ENCODE results near the gene SRSF8. TPM values are rescaled to one million over a fixed set of nuclear protein-coding genes. Genes with fewer than 3 reads are reported as not detected.

SRSF8 gene
- total RNA-seq, 4 donors from 2014 or later, result 28.5 to 37.8 (median 33.3) TPM

- in situ Hi-C loops (cut with MboI; ENCODE audit: low pct_ligation_motif_present in 1 of 4, low pct_unique_long_range_greater_than_20kb in 1 of 4, low sequenced_read_pairs in 3 of 4), result loop anchor here in 2 of 4 donors (10.0 kb wide), 3 partner anchors 74 to 694 kb away; no protein-coding TSS in a partner anchor
- H3K27ac ChIP-seq, result no peak overlapping the region
- DNase-seq, result no peak
- H3K36me3 ChIP-seq, result no peaks in the 10 kb centered on the region
- intact Hi-C loops (cut with DNase I; ENCODE audit: low total_unique reads), result loop anchor here (10.0 kb wide), 1 partner anchor 694 kb away; no protein-coding TSS in a partner anchor
- TF ChIP-seq EP300 (IDR thresholded peaks at IDR 0.05; ENCODE audit: low read depth) (no peak), POLR2AphosphoS5 (IDR thresholded peaks at IDR 0.05) (no peak), POLR2A (IDR thresholded peaks at IDR 0.05) (no peak), CTCF (IDR thresholded peaks at IDR 0.05) (no peak)
- no peaks in the 10 kb centered on the region for H3K9me3 ChIP-seq
- H3K4me1 ChIP-seq, result peaks cover 10 to 27% (median 19%) of the 10 kb centered on the region in 4 donors
- H3K27me3 ChIP-seq, result no peaks in the 10 kb centered on the region
- 67 to 95% methylated on average over 1 of the region's 1 CpG for WGBS, 2 donors (ENCODE audit: low coverage in 1 of 2)
- no peak overlapping the region for H3K4me3 ChIP-seq
Observed at GRCh38 chr11:95070471-95070870, 3.8 kb downstream of the SRSF8 start.

- no peaks in the 10 kb centered on the region for H3K36me3 ChIP-seq
- no peak for TF ChIP-seq POLR2A (IDR thresholded peaks at IDR 0.05)
- TF ChIP-seq EP300 (IDR thresholded peaks at IDR 0.05; ENCODE audit: low read depth), result no peak
- TF ChIP-seq CTCF (IDR thresholded peaks at IDR 0.05), result no peak
- no peak overlapping the region for H3K4me3 ChIP-seq
- in situ Hi-C loops (cut with MboI; ENCODE audit: low pct_ligation_motif_present in 1 of 4, low pct_unique_long_range_greater_than_20kb in 1 of 4, low sequenced_read_pairs in 3 of 4) (loop anchor here in 2 of 4 donors (10.0 kb wide), 3 partner anchors 72 to 692 kb away; no protein-coding TSS in a partner anchor), intact Hi-C loops (cut with DNase I; ENCODE audit: low total_unique reads) (loop anchor here (10.0 kb wide), 1 partner anchor 692 kb away; no protein-coding TSS in a partner anchor)
- no peak overlapping the region for H3K27ac ChIP-seq
- H3K4me1 ChIP-seq, result peaks cover 10 to 34% (median 22%) of the 10 kb centered on the region in 4 donors
- DNase-seq, result no peak
- no peaks in the 10 kb centered on the region for H3K27me3 ChIP-seq
- H3K9me3 ChIP-seq, result no peaks in the 10 kb centered on the region
Observed at GRCh38 chr11:95072948-95073347, 6.2 kb downstream of the SRSF8 start.

DNA sequence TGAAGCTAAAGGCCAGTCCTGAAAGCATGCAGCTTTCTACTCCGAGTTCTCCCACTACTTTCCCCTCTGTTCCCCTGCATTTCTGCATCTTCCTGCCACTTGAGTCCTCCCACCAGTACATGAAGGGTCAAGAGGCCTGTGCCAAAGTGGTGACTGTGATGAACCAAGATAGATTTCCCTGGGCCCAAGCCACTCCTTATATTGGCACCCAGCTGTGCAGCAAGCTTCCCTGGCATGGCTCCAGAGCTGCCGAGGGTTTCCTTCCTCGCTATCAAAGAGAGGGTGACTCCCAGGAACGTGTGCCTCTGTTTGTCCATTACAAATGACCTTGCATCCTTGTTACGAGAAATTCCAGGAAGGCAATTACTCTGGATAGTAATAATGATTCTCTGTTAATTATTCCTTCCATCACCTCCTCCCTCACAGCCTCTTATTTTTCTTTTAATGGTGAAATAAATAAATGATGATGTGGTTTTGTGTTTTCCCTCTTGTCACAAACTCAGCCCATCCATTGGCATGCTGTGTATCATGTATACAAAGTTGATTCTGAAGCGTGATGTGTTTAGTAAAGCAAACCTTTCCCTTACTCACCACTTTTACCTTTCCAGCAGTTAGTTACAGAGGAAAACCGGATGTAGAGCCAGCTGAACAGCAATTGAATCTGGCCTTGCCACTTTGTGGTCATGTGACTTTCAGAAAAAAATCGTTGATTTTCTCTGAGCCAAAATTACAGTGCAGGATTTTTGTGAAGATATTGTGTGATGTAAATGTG, 8.3 kb downstream of the SRSF8 start:
- H3K9me3 ChIP-seq, result no peaks in the 10 kb centered on the region
- peak overlapping the region in 1 of 4 donors; percentile 31 for H3K27ac ChIP-seq
- H3K27me3 ChIP-seq, result no peaks in the 10 kb centered on the region
- H3K4me3 ChIP-seq, result no peak overlapping the region
- H3K4me1 ChIP-seq, result peaks cover 5 to 24% (median 13%) of the 10 kb centered on the region in 4 donors
- intact Hi-C loops (cut with DNase I; ENCODE audit: low total_unique reads) (loop anchor here (5.0 to 10.0 kb wide), 2 partner anchors 690 to 1457 kb away; no protein-coding TSS in a partner anchor), in situ Hi-C loops (cut with MboI; ENCODE audit: low pct_ligation_motif_present in 1 of 4, low pct_unique_long_range_greater_than_20kb in 1 of 4, low sequenced_read_pairs in 3 of 4) (loop anchor here in 2 of 4 donors (10.0 kb wide), 3 partner anchors 70 to 690 kb away; no protein-coding TSS in a partner anchor)
- TF ChIP-seq EP300 (IDR thresholded peaks at IDR 0.05; ENCODE audit: low read depth) (no peak), POLR2A (IDR thresholded peaks at IDR 0.05) (no peak), CTCF (IDR thresholded peaks at IDR 0.05) (no peak), POLR2AphosphoS5 (IDR thresholded peaks at IDR 0.05) (no peak)
- peak; percentile 82 for DNase-seq
- WGBS, 2 donors (ENCODE audit: low coverage in 1 of 2), result 36 to 45% methylated on average over 6 to 8 of the region's 8 CpGs
- H3K36me3 ChIP-seq, result no peaks in the 10 kb centered on the region

- in situ Hi-C loops (cut with MboI; ENCODE audit: low pct_ligation_motif_present in 1 of 4, low pct_unique_long_range_greater_than_20kb in 1 of 4, low sequenced_read_pairs in 3 of 4), result loop anchor here in 2 of 4 donors (10.0 kb wide), 3 partner anchors 68 to 688 kb away; no protein-coding TSS in a partner anchor
- WGBS, 2 donors (ENCODE audit: low coverage in 1 of 2), result 11 to 20% methylated on average over 1 of the region's 1 CpG
Observed at GRCh38 chr11:95076416-95076815, 9.7 kb downstream of the SRSF8 start.

More at GRCh38 chr11:95076416-95076815, 9.7 kb downstream of the SRSF8 start:
- Histone ChIP-seq H3K27ac (no peak overlapping the region), H3K4me3 (no peak overlapping the region), H3K4me1 (peaks cover 5 to 23% (median 12%) of the 10 kb centered on the region in 4 donors), H3K9me3 (no peaks in the 10 kb centered on the region), H3K36me3 (no peaks in the 10 kb centered on the region), H3K27me3 (no peaks in the 10 kb centered on the region)
- DNase-seq, result no peak
- intact Hi-C loops (cut with DNase I; ENCODE audit: low total_unique reads), result loop anchor here (5.0 to 10.0 kb wide), 2 partner anchors 688 to 1456 kb away; no protein-coding TSS in a partner anchor
- TF ChIP-seq POLR2A (IDR thresholded peaks at IDR 0.05) (no peak), POLR2AphosphoS5 (IDR thresholded peaks at IDR 0.05) (no peak), CTCF (IDR thresholded peaks at IDR 0.05) (no peak), EP300 (IDR thresholded peaks at IDR 0.05; ENCODE audit: low read depth) (no peak)

All from transverse colon (tissue), 4 donors.